Activated CD4-positive, alpha-beta T cell treated with anti-CD3 and anti-CD28 coated beads, Interleukin-2, Interleukin-6, amounts not matched to agents 100 ng/mL and 50 ng/mL, durations not matched to agents 16 hours and 8 hours (primary cell): ENCODE data around the gene HCST.

Source experiments
- DNase-seq: peaks from one replicate; pipeline ENCODE4 v3.0.0-alpha.2; 2020

HCST gene

GRCh38 chr19:35901854-35902661, at the start of gene HCST:
TSS of gene HCST (plus strand) at chr19:35902529. CDS start at chr19:35902594, 65 bp downstream.
- DNase-seq, result peak; percentile 66

- DNase-seq, result no peak
Measured at GRCh38 chr19:35853038-35853756, 49.1 kb upstream of the HCST start.

- peak; percentile 24 for DNase-seq
Measured at GRCh38 chr19:35856546-35857149, 45.7 kb upstream of the HCST start, which contains the start of gene KIRREL2. TSS of gene KIRREL2 (plus strand) at chr19:35856911. CDS start at chr19:35857120, 209 bp downstream.

- no peak for DNase-seq
Measured at GRCh38 chr19:35858311-35858710, 44.0 kb upstream of the HCST start.

GRCh38 chr19:35859414-35859813, 42.9 kb upstream of the HCST start:
- no peak for DNase-seq

GRCh38 chr19:35860436-35860817, 41.9 kb upstream of the HCST start:
- no peak for DNase-seq

- no peak for DNase-seq
Measured at GRCh38 chr19:35860818-35861639, 41.3 kb upstream of the HCST start.

- no peak for DNase-seq
Measured at GRCh38 chr19:35861640-35862160, 40.6 kb upstream of the HCST start.

GRCh38 chr19:35862528-35862927, 39.8 kb upstream of the HCST start:
- no peak for DNase-seq

GRCh38 chr19:35863018-35863417, 39.3 kb upstream of the HCST start:
- DNase-seq, result no peak

- DNase-seq, result peak; percentile 75
Measured at GRCh38 chr19:35868172-35868822, 34.0 kb upstream of the HCST start, which contains the start of gene APLP1. TSS of gene APLP1 (plus strand) at chr19:35868574. CDS start at chr19:35868637, 63 bp downstream.

- no peak for DNase-seq
Measured at GRCh38 chr19:35868823-35869326, 33.5 kb upstream of the HCST start.

GRCh38 chr19:35869327-35870123, 32.8 kb upstream of the HCST start:
- peak; percentile 92 for DNase-seq

- peak; percentile 77 for DNase-seq
Measured at GRCh38 chr19:35870124-35870736, 32.1 kb upstream of the HCST start.

- no peak for DNase-seq
Measured at GRCh38 chr19:35870798-35871197, 31.5 kb upstream of the HCST start.

- DNase-seq, result no peak
Measured at GRCh38 chr19:35871611-35872010, 30.7 kb upstream of the HCST start.

GRCh38 chr19:35872180-35872579, 30.1 kb upstream of the HCST start:
- no peak for DNase-seq

GRCh38 chr19:35874392-35874930, 27.9 kb upstream of the HCST start:
- no peak for DNase-seq

GRCh38 chr19:35879068-35879467, 23.3 kb upstream of the HCST start:
- DNase-seq, result no peak

GRCh38 chr19:35879770-35880317, 22.5 kb upstream of the HCST start:
- peak; percentile 85 for DNase-seq
